Retinal pigment epithelial cell (primary cell): ENCODE data around the gene PARVB.

Experiments
- DNase-seq: peaks from one replicate; pipeline ENCODE4 v3.0.0-alpha.2; 2010; ENCODE audit warnings: low read depth
- H3K4me3 ChIP-seq: 2 replicates; pipeline ENCODE4 v1.5.1; 2011; ENCODE audit warnings: mild to moderate bottlenecking, low read length, control low read depth, moderate library complexity
- CTCF ChIP-seq: conservative IDR thresholded peaks from 2 replicates; pipeline ENCODE4 v1.5.1; 2011; ENCODE audit warnings: low read depth, low read length, control low read depth, inconsistent platforms

PARVB gene

GRCh38 chr22:44139773-44140172 lies 115.7 kb downstream of the PARVB start:
- H3K4me3 ChIP-seq, result no peak overlapping the region
- DNase-seq, result no peak
- no peak for TF ChIP-seq CTCF

GRCh38 chr22:44142421-44143104 lies 118.5 kb downstream of the PARVB start:
- no peak overlapping the region for H3K4me3 ChIP-seq
- TF ChIP-seq CTCF, result no peak
- DNase-seq, result no peak

- no peak for DNase-seq
- H3K4me3 ChIP-seq, result no peak overlapping the region
- TF ChIP-seq CTCF, result no peak
Measured at GRCh38 chr22:44143105-44143474, 119.0 kb downstream of the PARVB start.

GRCh38 chr22:44143579-44143978 lies 119.5 kb downstream of the PARVB start:
- TF ChIP-seq CTCF, result no peak
- H3K4me3 ChIP-seq, result no peak overlapping the region
- no peak for DNase-seq

DNA sequence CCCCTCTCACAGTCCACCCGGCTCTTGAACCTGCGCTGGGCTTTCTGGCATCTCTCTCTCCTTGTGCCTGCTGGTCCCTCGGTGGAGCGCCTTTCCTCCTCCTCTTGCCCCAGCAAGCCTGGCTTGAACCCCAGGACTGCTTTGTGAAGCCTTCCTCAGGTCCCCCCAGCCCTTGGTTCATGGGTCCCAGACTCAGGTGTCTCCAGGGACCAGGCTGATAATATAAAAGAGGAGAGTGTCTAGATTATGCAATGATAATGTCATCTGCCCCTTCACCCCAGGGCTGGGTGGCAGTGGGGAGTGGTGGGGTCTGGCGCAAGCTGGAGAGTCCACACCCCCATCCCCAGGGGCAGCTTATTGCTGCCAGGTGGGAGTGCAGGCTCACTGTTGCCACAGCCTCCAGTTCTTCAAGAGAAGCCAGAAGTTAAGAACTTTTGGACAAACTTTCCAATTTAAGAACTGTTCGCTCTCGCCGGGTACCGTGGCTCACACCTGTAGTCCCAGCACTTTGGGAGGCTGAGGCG lies 120.0 kb downstream of the PARVB start:
- H3K4me3 ChIP-seq, result no peak overlapping the region
- no peak for DNase-seq
- no peak for TF ChIP-seq CTCF

DNA sequence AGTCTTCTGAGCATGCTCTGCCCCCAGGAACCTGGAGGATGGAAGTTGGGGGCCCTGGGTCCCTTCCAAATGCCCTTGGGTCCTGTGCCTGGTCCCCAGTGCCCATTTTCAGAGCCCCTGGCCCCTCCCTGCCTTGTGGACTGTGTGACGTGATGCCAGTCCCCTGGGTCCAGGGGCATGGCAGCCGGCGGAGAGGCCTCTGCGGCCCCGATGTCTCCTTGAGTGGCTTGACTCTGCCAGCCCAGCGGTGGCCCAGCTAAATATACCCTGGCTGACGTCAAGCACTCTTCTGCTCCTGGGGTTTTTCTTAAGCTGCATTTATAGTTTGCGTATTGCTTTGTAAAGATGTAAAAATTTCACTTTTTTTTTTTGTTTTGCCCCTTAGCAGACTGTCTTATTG lies 121.4 kb downstream of the PARVB start:
- no peak for DNase-seq
- TF ChIP-seq CTCF, result no peak

More for the DNA sequence above, 121.4 kb downstream of the PARVB start:
- no peak overlapping the region for H3K4me3 ChIP-seq
